GM12878 (cell line): Measurements from ENCODE around the gene TRIP11. TPM values are rescaled to one million over a fixed set of nuclear protein-coding genes. Genes with fewer than 3 reads are reported as not detected.

ENCODE experiments used
- ATAC-seq: fragments of 200-7000 bp; cut with Tn5 transposase; 3 replicates; pipeline ENCODE4 v1.9.1; 2020; ENCODE audit warnings: mild to moderate bottlenecking, moderate library complexity
- BruUV-seq: library from RNA; stranded (reverse); fragments of 400-500 nt; replicated peaks from 2 replicates; lab custom pipeline; 2021; lab: Mats Ljungman, UMichigan
- CTCF ChIA-PET: fragments of 300-600 bp; sonication (Branson Sonifier 250); formaldehyde crosslinking; extraction: SDS; loops from one replicate; lab custom pipeline; 2021; ENCODE audit warnings: inconsistent platforms; lab: Yijun Ruan, JAX
- POLR2A ChIA-PET: fragments of 350-600 bp; formaldehyde crosslinking; extraction: SDS; loops from one replicate; lab custom pipeline; 2021; ENCODE audit warnings: inconsistent platforms; lab: Charles Lee
- RAD21 ChIA-PET: fragments of 300-600 bp; sonication (Branson Sonifier 250); formaldehyde crosslinking; loops from one replicate; lab custom pipeline; 2023; ENCODE audit warnings: antibody characterized with exemption; ENCODE audit not compliant: unreplicated experiment; lab: Charles Lee
- SMC1A ChIA-PET: fragments of 300-600 bp; sonication (Branson Sonifier 250); formaldehyde crosslinking; loops from one replicate; lab custom pipeline; 2023; ENCODE audit not compliant: unreplicated experiment, uncharacterized antibody; lab: Charles Lee
- DNase-seq: peaks from one replicate; pipeline ENCODE4 v3.0.0-alpha.2; 2011; ENCODE audit warnings: low read depth, low spot score
- FAIRE-seq: peaks from 3 replicates; lab custom pipeline; 2011; peaks lifted over from hg19 to GRCh38; lab: Jason Lieb, UNC
- H2AFZ ChIP-seq: 2 replicates; pipeline ENCODE4 v1.6.0; 2011; ENCODE audit warnings: low read depth, low read length, control low read depth; ENCODE audit not compliant: control insufficient read depth
- H3K27ac ChIP-seq: 2 replicates; pipeline ENCODE4 v1.5.1; 2011; ENCODE audit warnings: control low read depth; ENCODE audit not compliant: control insufficient read depth, insufficient read depth
- H3K27me3 ChIP-seq, 2 experiments: replicated peaks in 1 of 2; 2 replicates each; pipeline versions ENCODE4 v1.6.0 to v1.6.1; 2011; ENCODE audit warnings: low read length in 1 of 2; ENCODE audit not compliant: control insufficient read depth in 2 of 2, insufficient read depth in 2 of 2
- H3K36me3 ChIP-seq, 2 experiments: 2 replicates each; pipeline ENCODE4 v1.5.1; 2011; ENCODE audit warnings: low read length in 1 of 2; ENCODE audit not compliant: control insufficient read depth in 2 of 2, insufficient read depth in 2 of 2
- H3K4me1 ChIP-seq: 2 replicates; pipeline ENCODE4 v1.6.1; 2011; ENCODE audit warnings: mild to moderate bottlenecking, low read length, moderate library complexity, mixed read lengths; ENCODE audit not compliant: control insufficient read depth, insufficient read depth
- H3K4me2 ChIP-seq: 2 replicates; pipeline ENCODE4 v1.6.0; 2011; ENCODE audit warnings: control low read depth; ENCODE audit not compliant: control insufficient read depth, insufficient read depth
- H3K4me3 ChIP-seq: fragments of 200-600 bp; sonication (generic); 2 replicates; pipeline ENCODE4 v1.5.1; 2016
- H3K79me2 ChIP-seq: 2 replicates; pipeline ENCODE4 v1.6.0; 2011; ENCODE audit warnings: low read length; ENCODE audit not compliant: control insufficient read depth, insufficient read depth
- H3K9ac ChIP-seq: 2 replicates; pipeline ENCODE4 v1.8.0; 2011; ENCODE audit warnings: low read length, control low read depth, mixed read lengths; ENCODE audit not compliant: control insufficient read depth, insufficient read depth
- H3K9me3 ChIP-seq: replicated peaks from 3 replicates; pipeline ENCODE4 v1.5.1; 2011; ENCODE audit warnings: mild to moderate bottlenecking, low read length; ENCODE audit not compliant: control insufficient read depth, insufficient read depth
- H4K20me1 ChIP-seq: 2 replicates; pipeline ENCODE4 v1.6.0; 2011; ENCODE audit not compliant: control insufficient read depth, insufficient read depth
- ATF7 ChIP-seq: fragments of 450-650 bp; IDR thresholded peaks from 2 replicates; pipeline ENCODE4 v1.6.1; 2016; ENCODE audit warnings: low read depth, mild to moderate bottlenecking
- BCLAF1 ChIP-seq: fragments of 450-650 bp; IDR thresholded peaks from 2 replicates; pipeline ENCODE4 v1.6.1; 2017; ENCODE audit warnings: antibody characterized with exemption, mild to moderate bottlenecking, moderate library complexity
- BHLHE40 ChIP-seq, 2 experiments: fragments of 450-650 bp in 1 of 2; IDR thresholded peaks; 2 replicates each; pipeline ENCODE4 v1.6.1; 2011 to 2017; ENCODE audit warnings: low read depth in 2 of 2, borderline replicate concordance in 1 of 2, improper control_type of control experiment in 1 of 2, low read length in 1 of 2, mild to moderate bottlenecking in 1 of 2
- CREM ChIP-seq: IDR thresholded peaks from 2 replicates; pipeline ENCODE4 v1.6.1; 2014; ENCODE audit warnings: antibody characterized with exemption, low read depth
- GABPA ChIP-seq: IDR thresholded peaks from 2 replicates; pipeline ENCODE4 v1.6.1; 2014; ENCODE audit warnings: antibody characterized with exemption, low read depth, mild to moderate bottlenecking, inconsistent platforms
- GATAD2B ChIP-seq: fragments of 450-650 bp; conservative IDR thresholded peaks from 2 replicates; pipeline ENCODE4 v1.6.1; 2017; ENCODE audit warnings: low read depth, mild to moderate bottlenecking, moderate library complexity
- HSF1 ChIP-seq: fragments of 150-350 bp; IDR thresholded peaks from 2 replicates; pipeline ENCODE4 v1.6.1; 2014; ENCODE audit warnings: mild to moderate bottlenecking, low read depth, low read length
- PBX3 ChIP-seq: IDR thresholded peaks from 2 replicates; pipeline ENCODE4 v1.6.1; 2011; ENCODE audit warnings: mild to moderate bottlenecking, low read depth, low read length, moderate library complexity; ENCODE audit not compliant: insufficient replicate concordance
- PML ChIP-seq: IDR thresholded peaks from 2 replicates; pipeline ENCODE4 v1.6.1; 2012; ENCODE audit warnings: low read length, inconsistent platforms
- SRF ChIP-seq, 2 experiments: IDR thresholded peaks; 2 replicates each; pipeline ENCODE4 v1.6.1; 2011; ENCODE audit warnings: low read depth in 2 of 2, low read length in 2 of 2, mild to moderate bottlenecking in 1 of 2, moderate library complexity in 1 of 2
- STAT1 ChIP-seq: fragments of 450-650 bp; conservative IDR thresholded peaks from 2 replicates; pipeline ENCODE4 v1.6.1; 2014; ENCODE audit warnings: antibody characterized with exemption, mild to moderate bottlenecking
- YBX1 ChIP-seq: fragments of 450-650 bp; IDR thresholded peaks from 2 replicates; pipeline ENCODE4 v1.6.1; 2016; ENCODE audit warnings: antibody characterized with exemption
- YY1 ChIP-seq: IDR thresholded peaks from 2 replicates; pipeline ENCODE4 v1.6.1; 2011; ENCODE audit warnings: low read depth, mild to moderate bottlenecking, low read length
- ZBED1 ChIP-seq: IDR thresholded peaks from 2 replicates; pipeline ENCODE4 v1.6.1; 2016; ENCODE audit warnings: borderline replicate concordance
- ZBTB4 ChIP-seq: fragments of 450-650 bp; formaldehyde crosslinking; IDR thresholded peaks from 2 replicates; pipeline ENCODE4 v1.4.0; 2022; ENCODE audit warnings: mild to moderate bottlenecking, moderate library complexity
- ZNF24 ChIP-seq: fragments of 450-650 bp; IDR thresholded peaks from 2 replicates; pipeline ENCODE4 v1.6.1; 2017; ENCODE audit warnings: antibody characterized with exemption, mild to moderate bottlenecking
- ZNF274 ChIP-seq: IDR thresholded peaks from one replicate; pipeline ENCODE4 v1.8.0; 2011; ENCODE audit not compliant: insufficient read length, insufficient read depth
- WGBS: methylation state at CpG from one replicate; pipeline ENCODE4 v1.1.6; 2016; ENCODE audit warnings: low lambda C conversion rate; ENCODE audit not compliant: insufficient replicate concordance, insufficient coverage; ENCODE audit errors: missing lambda C conversion rate; 5-methylcytosine and 5-hydroxymethylcytosine counted together
- in situ Hi-C: fragments of 300-500 bp; cut with MboI; formaldehyde crosslinking; loops from 9 replicates; pipeline ENCODE4 v1.14.3; 2018; ENCODE audit warnings: mixed read lengths
- intact Hi-C: fragments of 100-400 bp; cut with micrococcal nuclease; formaldehyde crosslinking; loops from one replicate; pipeline ENCODE4 v1.14.2; 2022; ENCODE audit not compliant: unreplicated experiment
- polyA plus RNA-seq, 11 experiments: library from polyadenylated mRNA; depleted of rRNA in 4 of 11; unstranded in 6 of 11; stranded (reverse) in 5 of 11; fragments of >200 nt; fragmentation: Nextera tagmentation in 4 of 11; fragmentation: Illumina TruSeq in 1 of 11; extraction: Ambion mirVana in 4 of 11; extraction: Trizol in 1 of 11; gene quantifications; 1 replicate in 1 of 11; 2 replicates in 10 of 11; pipeline versions ENCODE4 v1.2.1 to v1.2.3, GENCODE V29; 2011 to 2016; ENCODE audit warnings: inconsistent platforms in 2 of 11, missing spikeins in 2 of 11, low read depth in 1 of 11
- total RNA-seq, 4 experiments: library from RNA; depleted of rRNA in 3 of 4; stranded (reverse); fragments of >200 nt in 3 of 4; fragmentation: Illumina TruSeq in 1 of 4; extraction: Trizol in 1 of 4; gene quantifications; 2 replicates each; pipeline versions ENCODE4 v1.2.1 to v1.2.3, GENCODE V29; 2013 to 2021

Gene TRIP11
- total and polyA plus RNA-seq, 10 of the 15 experiments (the other 5 are each of a cell fraction or from before 2014, with no cell fraction given), result 5.3 to 46.1 (median 19.9) TPM

- CTCF ChIA-PET, result interaction anchor here (1.2 kb wide), 1 partner anchor 23 kb away, joined by 3 read pairs; no protein-coding TSS in a partner anchor
- no peak for ATAC-seq
- in situ Hi-C loops, result no loop called here
- POLR2A ChIA-PET, result no interaction called here
- Histone ChIP-seq H3K27ac (no peak overlapping the region), H3K36me3 (no peaks in the 10 kb centered on the region), H3K9ac (no peak overlapping the region), H3K4me2 (no peak overlapping the region), H3K27me3 (no peaks in the 10 kb centered on the region; a peak in 1 of 4 replicates), H4K20me1 (no peaks in the 10 kb centered on the region), H2AFZ (no peak overlapping the region), H3K4me1 (no peaks in the 10 kb centered on the region), H3K79me2 (no peaks in the 10 kb centered on the region), H3K4me3 (no peak overlapping the region), H3K9me3 (no peaks in the 10 kb centered on the region)
- no peak for FAIRE-seq
- 23% methylated on average over 4 of the region's 4 CpGs for WGBS
- RAD21 ChIA-PET, result no interaction called here
- no peak for DNase-seq
- BruUV-seq, result no TSS peak
- intact Hi-C loops, result no loop called here
- SMC1A ChIA-PET, result no interaction called here
- TF ChIP-seq YBX1, result no peak
- TF ChIP-seq PBX3, result no peak
- no peak for TF ChIP-seq ZNF24
- TF ChIP-seq GATAD2B, result no peak
- no peak for TF ChIP-seq BHLHE40 (IDR thresholded peaks at IDR 0.05; ENCODE audit: borderline replicate concordance in 1 of 2, low read depth in 2 of 2, low read length in 1 of 2)
- no peak for TF ChIP-seq BCLAF1
- no peak for TF ChIP-seq SRF (IDR thresholded peaks at IDR 0.05; ENCODE audit: low read depth in 2 of 2, low read length in 2 of 2)
- no peak for TF ChIP-seq GABPA
- TF ChIP-seq CREM, result no peak
- no peak for TF ChIP-seq ZBED1
- no peak for TF ChIP-seq STAT1
- TF ChIP-seq ATF7, result no peak
- TF ChIP-seq PML, result no peak
- no peak for TF ChIP-seq HSF1
- no peak for TF ChIP-seq ZBTB4
- TF ChIP-seq ZNF274, result no peak
- TF ChIP-seq YY1, result no peak
Observed at GRCh38 chr14:91919814-91920213, 120.0 kb downstream of the TRIP11 start.
